ENCODE results near the gene RHCG.

Gene RHCG

GRCh38 chr15:89523101-89523500 is 26.7 kb upstream of the RHCG start:
- Histone ChIP-seq H3K27me3 (ENCODE audit: control insufficient read depth, insufficient read depth, low read length) (no peaks in the 10 kb centered on the region), H3K4me3 (ENCODE audit: low read depth, low read length) (no peak overlapping the region), H3K4me1 (ENCODE audit: control insufficient read depth, insufficient read depth, low read length) (no peaks in the 10 kb centered on the region), H3K9me3 (ENCODE audit: control insufficient read depth, insufficient read depth, low read length) (no peaks in the 10 kb centered on the region), H3K36me3 (ENCODE audit: control insufficient read depth, insufficient read depth, low read length) (no peaks in the 10 kb centered on the region), H3K9ac (ENCODE audit: low read depth, low read length) (no peak overlapping the region)

GRCh38 chr15:89521605-89522004 is 25.2 kb upstream of the RHCG start:
- Histone ChIP-seq H3K9me3 (ENCODE audit: control insufficient read depth, insufficient read depth, low read length) (no peaks in the 10 kb centered on the region), H3K9ac (ENCODE audit: low read depth, low read length) (no peak overlapping the region), H3K4me3 (ENCODE audit: low read depth, low read length) (no peak overlapping the region), H3K36me3 (ENCODE audit: control insufficient read depth, insufficient read depth, low read length) (no peaks in the 10 kb centered on the region), H3K27me3 (ENCODE audit: control insufficient read depth, insufficient read depth, low read length) (no peaks in the 10 kb centered on the region), H3K4me1 (ENCODE audit: control insufficient read depth, insufficient read depth, low read length) (no peaks in the 10 kb centered on the region)

- no peak overlapping the region for H3K9ac ChIP-seq (ENCODE audit: low read depth, low read length)
- no peak overlapping the region for H3K4me3 ChIP-seq (ENCODE audit: low read depth, low read length)
- no peaks in the 10 kb centered on the region for H3K9me3 ChIP-seq (ENCODE audit: control insufficient read depth, insufficient read depth, low read length)
- no peaks in the 10 kb centered on the region for H3K4me1 ChIP-seq (ENCODE audit: control insufficient read depth, insufficient read depth, low read length)
- no peaks in the 10 kb centered on the region for H3K36me3 ChIP-seq (ENCODE audit: control insufficient read depth, insufficient read depth, low read length)
- no peaks in the 10 kb centered on the region for H3K27me3 ChIP-seq (ENCODE audit: control insufficient read depth, insufficient read depth, low read length)
Measured at GRCh38 chr15:89515477-89515876, 19.1 kb upstream of the RHCG start.

- Histone ChIP-seq H3K9ac (ENCODE audit: low read depth, low read length) (no peak overlapping the region), H3K36me3 (ENCODE audit: control insufficient read depth, insufficient read depth, low read length) (no peaks in the 10 kb centered on the region), H3K27me3 (ENCODE audit: control insufficient read depth, insufficient read depth, low read length) (no peaks in the 10 kb centered on the region), H3K9me3 (ENCODE audit: control insufficient read depth, insufficient read depth, low read length) (no peaks in the 10 kb centered on the region), H3K4me3 (ENCODE audit: low read depth, low read length) (no peak overlapping the region), H3K4me1 (ENCODE audit: control insufficient read depth, insufficient read depth, low read length) (no peaks in the 10 kb centered on the region)
Measured at GRCh38 chr15:89514596-89515406, 18.4 kb upstream of the RHCG start.

DNA sequence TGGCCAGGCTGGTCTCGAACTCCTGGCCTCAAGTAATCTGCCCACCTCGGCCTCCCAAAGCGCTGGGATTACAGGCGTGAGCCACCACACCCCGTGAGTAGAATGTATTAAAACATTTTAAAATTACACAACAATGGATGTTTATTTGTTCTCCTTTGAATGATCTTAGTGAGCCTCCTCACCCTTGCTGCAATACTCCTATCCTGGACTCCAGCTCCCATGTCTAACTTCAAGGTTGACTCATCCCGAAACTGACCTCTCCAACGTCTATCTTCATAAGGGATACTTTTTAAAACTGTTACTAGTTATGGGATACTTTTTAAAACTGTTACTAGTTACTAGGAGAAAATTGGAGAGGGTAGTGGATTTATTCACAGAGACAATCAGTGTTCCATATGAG is 17.8 kb upstream of the RHCG start:
- Histone ChIP-seq H3K9me3 (ENCODE audit: control insufficient read depth, insufficient read depth, low read length) (no peaks in the 10 kb centered on the region), H3K4me3 (ENCODE audit: low read depth, low read length) (no peak overlapping the region), H3K36me3 (ENCODE audit: control insufficient read depth, insufficient read depth, low read length) (no peaks in the 10 kb centered on the region), H3K4me1 (ENCODE audit: control insufficient read depth, insufficient read depth, low read length) (no peaks in the 10 kb centered on the region), H3K9ac (ENCODE audit: low read depth, low read length) (no peak overlapping the region), H3K27me3 (ENCODE audit: control insufficient read depth, insufficient read depth, low read length) (no peaks in the 10 kb centered on the region)

GRCh38 chr15:89513284-89513683 is 16.9 kb upstream of the RHCG start:
- no peaks in the 10 kb centered on the region for H3K9me3 ChIP-seq (ENCODE audit: control insufficient read depth, insufficient read depth, low read length)

GRCh38 chr15:89512631-89513030 is 16.2 kb upstream of the RHCG start:
- Histone ChIP-seq H3K9me3 (ENCODE audit: control insufficient read depth, insufficient read depth, low read length) (no peaks in the 10 kb centered on the region), H3K36me3 (ENCODE audit: control insufficient read depth, insufficient read depth, low read length) (no peaks in the 10 kb centered on the region), H3K4me3 (ENCODE audit: low read depth, low read length) (no peak overlapping the region), H3K9ac (ENCODE audit: low read depth, low read length) (no peak overlapping the region), H3K27me3 (ENCODE audit: control insufficient read depth, insufficient read depth, low read length) (no peaks in the 10 kb centered on the region), H3K4me1 (ENCODE audit: control insufficient read depth, insufficient read depth, low read length) (no peaks in the 10 kb centered on the region)

More at GRCh38 chr15:89513284-89513683, 16.9 kb upstream of the RHCG start:
- H3K4me1 ChIP-seq (ENCODE audit: control insufficient read depth, insufficient read depth, low read length) = no peaks in the 10 kb centered on the region
- no peak overlapping the region for H3K9ac ChIP-seq (ENCODE audit: low read depth, low read length)
- no peaks in the 10 kb centered on the region for H3K36me3 ChIP-seq (ENCODE audit: control insufficient read depth, insufficient read depth, low read length)
- no peak overlapping the region for H3K4me3 ChIP-seq (ENCODE audit: low read depth, low read length)
- H3K27me3 ChIP-seq (ENCODE audit: control insufficient read depth, insufficient read depth, low read length) = no peaks in the 10 kb centered on the region

GRCh38 chr15:89506026-89506686 is 9.8 kb upstream of the RHCG start:
- H3K27me3 ChIP-seq (ENCODE audit: control insufficient read depth, insufficient read depth, low read length) = no peaks in the 10 kb centered on the region

GRCh38 chr15:89504166-89504565 is 7.8 kb upstream of the RHCG start:
- no peaks in the 10 kb centered on the region for H3K4me1 ChIP-seq (ENCODE audit: control insufficient read depth, insufficient read depth, low read length)
- no peak overlapping the region for H3K9ac ChIP-seq (ENCODE audit: low read depth, low read length)
- no peaks in the 10 kb centered on the region for H3K27me3 ChIP-seq (ENCODE audit: control insufficient read depth, insufficient read depth, low read length)
- no peaks in the 10 kb centered on the region for H3K36me3 ChIP-seq (ENCODE audit: control insufficient read depth, insufficient read depth, low read length)
- H3K9me3 ChIP-seq (ENCODE audit: control insufficient read depth, insufficient read depth, low read length) = no peaks in the 10 kb centered on the region
- H3K4me3 ChIP-seq (ENCODE audit: low read depth, low read length) = no peak overlapping the region

More at GRCh38 chr15:89506026-89506686, 9.8 kb upstream of the RHCG start:
- H3K36me3 ChIP-seq (ENCODE audit: control insufficient read depth, insufficient read depth, low read length) = no peaks in the 10 kb centered on the region
- no peaks in the 10 kb centered on the region for H3K9me3 ChIP-seq (ENCODE audit: control insufficient read depth, insufficient read depth, low read length)
- H3K9ac ChIP-seq (ENCODE audit: low read depth, low read length) = no peak overlapping the region
- no peaks in the 10 kb centered on the region for H3K4me1 ChIP-seq (ENCODE audit: control insufficient read depth, insufficient read depth, low read length)
- H3K4me3 ChIP-seq (ENCODE audit: low read depth, low read length) = no peak overlapping the region

- Histone ChIP-seq H3K4me3 (ENCODE audit: low read depth, low read length) (no peak overlapping the region), H3K9me3 (ENCODE audit: control insufficient read depth, insufficient read depth, low read length) (no peaks in the 10 kb centered on the region), H3K27me3 (ENCODE audit: control insufficient read depth, insufficient read depth, low read length) (no peaks in the 10 kb centered on the region), H3K4me1 (ENCODE audit: control insufficient read depth, insufficient read depth, low read length) (no peaks in the 10 kb centered on the region), H3K36me3 (ENCODE audit: control insufficient read depth, insufficient read depth, low read length) (no peaks in the 10 kb centered on the region), H3K9ac (ENCODE audit: low read depth, low read length) (no peak overlapping the region)
Measured at GRCh38 chr15:89502867-89503595, 6.6 kb upstream of the RHCG start.

DNA sequence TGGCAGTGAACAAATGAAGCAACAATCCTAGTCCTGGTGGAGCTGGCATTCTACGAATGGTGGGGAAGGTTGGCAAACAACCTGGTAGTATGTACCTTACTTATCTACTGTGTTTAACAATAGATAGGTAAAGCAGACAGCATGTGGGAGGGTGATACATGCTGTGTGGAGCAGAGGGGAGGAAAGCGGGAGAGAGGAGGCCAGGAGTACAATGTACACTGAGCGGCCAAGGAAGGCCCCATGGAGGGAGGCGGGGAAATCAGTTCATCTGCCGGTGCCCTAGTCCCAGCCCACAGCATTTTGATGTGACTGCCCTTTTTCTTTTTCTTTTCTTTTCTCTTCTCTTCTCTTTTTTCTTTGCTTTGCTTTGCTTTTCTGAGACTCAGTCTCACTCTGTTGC is 5.3 kb upstream of the RHCG start:
- Histone ChIP-seq H3K36me3 (ENCODE audit: control insufficient read depth, insufficient read depth, low read length) (no peaks in the 10 kb centered on the region), H3K9me3 (ENCODE audit: control insufficient read depth, insufficient read depth, low read length) (no peaks in the 10 kb centered on the region), H3K9ac (ENCODE audit: low read depth, low read length) (no peak overlapping the region), H3K4me3 (ENCODE audit: low read depth, low read length) (no peak overlapping the region), H3K4me1 (ENCODE audit: control insufficient read depth, insufficient read depth, low read length) (no peaks in the 10 kb centered on the region), H3K27me3 (ENCODE audit: control insufficient read depth, insufficient read depth, low read length) (peaks cover 9% of the 10 kb centered on the region)
